Psoas muscle (tissue), 8 donors: ENCODE data around the gene COL18A1. TPM values are rescaled to one million over a fixed set of nuclear protein-coding genes. Genes with fewer than 3 reads are reported as not detected.

Source experiments
- ATAC-seq, 4 donors: fragments of 200-7000 bp; cut with Tn5 transposase; one replicate each; pipeline ENCODE4 v1.9.1; 2020; ENCODE audit warnings: moderate library complexity in 3 of 4, mild to moderate bottlenecking in 2 of 4
- DNase-seq, 2 donors: peaks; one replicate each; pipeline ENCODE4 v3.0.0-alpha.2; 2020
- H3K27ac ChIP-seq: fragments of 200-600 bp; one replicate; pipeline ENCODE4 v1.8.0; 2022
- H3K27me3 ChIP-seq, 3 donors: fragments of 200-600 bp in 1 of 3; one replicate each; pipeline versions ENCODE4 v1.6.1 to v1.8.0; 2013 to 2022; ENCODE audit warnings: low read length in 2 of 3, mild to moderate bottlenecking in 2 of 3, moderate library complexity in 1 of 3; ENCODE audit not compliant: insufficient read depth in 3 of 3
- H3K36me3 ChIP-seq, 2 donors: fragments of 200-600 bp in 1 of 2; one replicate each; pipeline versions ENCODE4 v1.6.1 to v1.8.0; 2013 to 2022; ENCODE audit warnings: low read depth in 1 of 2, mild to moderate bottlenecking in 1 of 2, moderate library complexity in 1 of 2; ENCODE audit not compliant: insufficient read depth in 1 of 2
- H3K4me1 ChIP-seq: fragments of 200-600 bp; one replicate; pipeline ENCODE4 v1.8.0; 2022
- H3K4me3 ChIP-seq: fragments of 200-600 bp; one replicate; pipeline ENCODE4 v1.8.0; 2022; ENCODE audit warnings: mild to moderate bottlenecking
- H3K9me3 ChIP-seq: fragments of 200-600 bp; one replicate; pipeline ENCODE4 v1.8.0; 2022
- CTCF ChIP-seq: fragments of 200-600 bp; IDR thresholded peaks from one replicate; pipeline ENCODE4 v1.8.0; 2022; ENCODE audit warnings: antibody characterized with exemption
- WGBS, 3 donors: extraction: QIAGEN DNeasy Blood & Tissue Kit; methylation state at CpG; one replicate each; pipeline versions ENCODE4 v1.1.6 to v1.1.7; 2013; 5-methylcytosine and 5-hydroxymethylcytosine counted together
- intact Hi-C, 2 donors: fragments of 100-400 bp; cut with DNase I; formaldehyde crosslinking; loops; one replicate each; pipeline versions ENCODE4 v1.11.0 to v1.14.2; 2022
- polyA plus RNA-seq, 3 donors: library from polyadenylated mRNA; stranded (reverse); fragments of 200-250 nt; gene quantifications; one replicate each; pipeline ENCODE4 v1.2.3, GENCODE V29; 2013
- total RNA-seq, 4 donors: library from RNA; stranded (reverse); fragmentation: NEBNext Ultra II Directional in 2 of 4; extraction: Animal tissue kit (Norgen Biotek cat#: 25700) in 2 of 4; gene quantifications; one replicate each; pipeline versions ENCODE4 v1.2.1 to v1.2.4, GENCODE V29; 2021 to 2023
- donor health status: healthy with polysubstance abuse.
- donor health status: DM: no; HTN: no; CAD: no; lungs with moderate emphysema.
- donor health status: Bipolar disorder and iron deficiency.
- donor health status: healthy.
- donor health status: DM: yes; HTN: yes; CAD: no.
- donor health status: DM: no; HTN: no; CAD: no.
- donor health status: DM: no; HTN: no; CAD: no.
- donor health status: DM: yes; HTN: yes; CAD: no.

Gene COL18A1
- total and polyA plus RNA-seq, 7 donors, result 4.8 to 25.3 (median 12.1) TPM

GRCh38 chr21:45515241-45516061 is 110.5 kb downstream of the COL18A1 start:
- intact Hi-C loops, result no loop called here
- WGBS, 3 donors, result 93 to 96% (median 94%) methylated on average over 30 to 31 of the region's 31 CpGs
- no peaks in the 10 kb centered on the region for H3K36me3 ChIP-seq
- no peak for TF ChIP-seq CTCF
- H3K9me3 ChIP-seq, result peaks cover 24% of the 10 kb centered on the region
- no peak overlapping the region for H3K4me3 ChIP-seq
- DNase-seq, result peak; percentile 6 to 42
- no peak overlapping the region for H3K27ac ChIP-seq
- ATAC-seq, result no peak
- no peaks in the 10 kb centered on the region for H3K4me1 ChIP-seq
- no peaks in the 10 kb centered on the region for H3K27me3 ChIP-seq

- no peak overlapping the region for H3K4me3 ChIP-seq
- intact Hi-C loops, result no loop called here
- DNase-seq (peak; percentile 11 to 51), ATAC-seq (no peak)
- no peak overlapping the region for H3K27ac ChIP-seq
- no peaks in the 10 kb centered on the region for H3K36me3 ChIP-seq
- H3K27me3 ChIP-seq, result no peaks in the 10 kb centered on the region
- peaks cover 30% of the 10 kb centered on the region for H3K9me3 ChIP-seq
- no peak for TF ChIP-seq CTCF
- 88 to 95% (median 94%) methylated on average over 20 to 21 of the region's 21 CpGs for WGBS, 3 donors
- H3K4me1 ChIP-seq, result no peaks in the 10 kb centered on the region
These were observed 111.2 kb downstream of the COL18A1 start for GRCh38 chr21:45516071-45516670.

- no peak for ATAC-seq
- WGBS, 3 donors, result 91 to 95% (median 91%) methylated on average over 14 of the region's 14 CpGs
- intact Hi-C loops, result no loop called here
These were observed 111.7 kb downstream of the COL18A1 start for GRCh38 chr21:45516671-45517151.

GRCh38 chr21:45517249-45518065 is 112.5 kb downstream of the COL18A1 start:
- intact Hi-C loops, result no loop called here
- peaks cover 0 to 3% of the 10 kb centered on the region in 2 donors for H3K36me3 ChIP-seq
- H3K27ac ChIP-seq, result no peak overlapping the region
- H3K27me3 ChIP-seq, result no peaks in the 10 kb centered on the region
- ATAC-seq (no peak), DNase-seq (peak; percentile 5 to 40)
- H3K9me3 ChIP-seq, result peaks cover 33% of the 10 kb centered on the region
- H3K4me1 ChIP-seq, result no peaks in the 10 kb centered on the region
- 94 to 96% (median 94%) methylated on average over 15 of the region's 15 CpGs for WGBS, 3 donors
- TF ChIP-seq CTCF, result no peak
- no peak overlapping the region for H3K4me3 ChIP-seq

More at GRCh38 chr21:45516671-45517151, 111.7 kb downstream of the COL18A1 start:
- H3K4me3 ChIP-seq, result no peak overlapping the region
- TF ChIP-seq CTCF, result no peak
- H3K27me3 ChIP-seq, result no peaks in the 10 kb centered on the region
- no peaks in the 10 kb centered on the region for H3K36me3 ChIP-seq
- H3K4me1 ChIP-seq, result no peaks in the 10 kb centered on the region
- H3K27ac ChIP-seq, result no peak overlapping the region
- peaks cover 33% of the 10 kb centered on the region for H3K9me3 ChIP-seq
- DNase-seq, result peak; percentile 10 to 19
